Heart left ventricle (tissue), 13 donors: ENCODE measurements around the gene ALK.

Experiments
- POLR2A ChIP-seq, 2 donors: fragments of 450-650 bp; IDR thresholded peaks; one replicate each; pipeline ENCODE4 v1.6.1; 2017; ENCODE audit warnings: antibody characterized with exemption in 2 of 2, mild to moderate bottlenecking in 2 of 2, moderate library complexity in 2 of 2
- TF ChIP-seq, protein P1 (sequence below), 12 donors: fragments of 200-600 bp; sonication (generic) in 4 of 12; IDR thresholded peaks; one replicate each; pipeline versions ENCODE4 v1.5.0 to v1.8.0; 2018 to 2022; ENCODE audit warnings: antibody characterized with exemption in 12 of 12, mild to moderate bottlenecking in 5 of 12
- donor health status: ischemic (EF 13 %, LVEDD 7.1; RV severe dilation, severe dysfunction).
- donor health status: DM: no; HTN: yes; CAD: no.
- donor health status: DM: no; HTN: no; CAD: no.
- donor health status: ischemic (EF 25% LVEDD 6.9; RV normal size, moderate dysfunction).
- donor health status: ischemic (EF 25% LVEDD 5.7; RV mildly dilated, moderate dysfunction).
- donor health status: ischemic (EF 35%, LVEDD 5.7; RV mildly dilated, moderate dysfunction).
- donor health status: nonischemic (EF 11% LVEDD 7.7; RV severe dilation, severe dysfunction).
- donor health status: DM: yes; HTN: yes; CAD: no.
- donor health status: PGD.
- donor health status: ischemic (EF 29% LVEDD 5.4; RV normal size, mild dysfunction).
- donor health status: nonischemic (EF 23%, LVEDD 6.1; RV moderate dilation, normal function).

DNA sequence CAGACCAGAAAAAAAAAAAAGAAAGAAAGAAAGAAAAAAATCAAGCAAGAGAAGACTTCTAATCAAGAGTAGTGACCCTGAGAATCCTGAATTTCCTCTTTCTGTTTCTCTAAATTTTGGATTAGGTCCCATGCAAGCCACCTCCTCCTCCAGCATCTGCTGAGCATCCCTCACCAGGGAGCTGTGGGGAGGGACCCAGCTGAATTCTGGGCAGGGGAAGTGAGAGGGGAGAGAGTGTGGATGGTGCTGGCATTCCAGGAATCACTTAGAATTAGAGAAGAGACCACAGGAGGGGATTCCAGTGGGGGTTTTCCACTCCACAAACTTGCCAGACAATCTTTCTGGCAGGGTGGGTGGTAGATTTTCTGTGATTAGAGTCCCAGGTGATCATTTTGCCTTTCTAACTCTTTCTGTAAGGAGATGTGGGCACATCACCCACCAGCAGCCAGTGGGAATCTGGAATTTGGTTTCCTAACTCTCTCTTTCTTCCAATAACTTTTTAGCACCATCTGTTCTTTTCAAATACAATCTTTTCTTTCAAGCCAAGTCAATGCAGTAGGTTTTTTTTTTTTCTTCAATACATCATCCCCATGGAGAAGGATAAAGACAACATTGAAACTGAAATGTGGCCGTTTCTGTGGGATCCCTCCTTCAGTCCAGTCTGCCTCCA is 526.9 kb downstream of the ALK start:
- TF ChIP-seq, protein P1, sequence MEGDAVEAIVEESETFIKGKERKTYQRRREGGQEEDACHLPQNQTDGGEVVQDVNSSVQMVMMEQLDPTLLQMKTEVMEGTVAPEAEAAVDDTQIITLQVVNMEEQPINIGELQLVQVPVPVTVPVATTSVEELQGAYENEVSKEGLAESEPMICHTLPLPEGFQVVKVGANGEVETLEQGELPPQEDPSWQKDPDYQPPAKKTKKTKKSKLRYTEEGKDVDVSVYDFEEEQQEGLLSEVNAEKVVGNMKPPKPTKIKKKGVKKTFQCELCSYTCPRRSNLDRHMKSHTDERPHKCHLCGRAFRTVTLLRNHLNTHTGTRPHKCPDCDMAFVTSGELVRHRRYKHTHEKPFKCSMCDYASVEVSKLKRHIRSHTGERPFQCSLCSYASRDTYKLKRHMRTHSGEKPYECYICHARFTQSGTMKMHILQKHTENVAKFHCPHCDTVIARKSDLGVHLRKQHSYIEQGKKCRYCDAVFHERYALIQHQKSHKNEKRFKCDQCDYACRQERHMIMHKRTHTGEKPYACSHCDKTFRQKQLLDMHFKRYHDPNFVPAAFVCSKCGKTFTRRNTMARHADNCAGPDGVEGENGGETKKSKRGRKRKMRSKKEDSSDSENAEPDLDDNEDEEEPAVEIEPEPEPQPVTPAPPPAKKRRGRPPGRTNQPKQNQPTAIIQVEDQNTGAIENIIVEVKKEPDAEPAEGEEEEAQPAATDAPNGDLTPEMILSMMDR (IDR thresholded peaks at IDR 0.05), result no peak
- no peak for TF ChIP-seq POLR2A (IDR thresholded peaks at IDR 0.05)
